HG02973 (cell line): ENCODE measurements around the gene KLHL40.
"Not testable (repeated sequence)": the region's sequence is repeated elsewhere in the genome, so short reads cannot be mapped to it uniquely, and the experiment has no call there.

Experiments used
- ATAC-seq: cut with Tn5 transposase; IDR thresholded peaks from one replicate; pipeline ENCODE4 v1.9.1; 2021; ENCODE audit warnings: moderate library complexity; ENCODE audit not compliant: unreplicated experiment

KLHL40 gene

DNA sequence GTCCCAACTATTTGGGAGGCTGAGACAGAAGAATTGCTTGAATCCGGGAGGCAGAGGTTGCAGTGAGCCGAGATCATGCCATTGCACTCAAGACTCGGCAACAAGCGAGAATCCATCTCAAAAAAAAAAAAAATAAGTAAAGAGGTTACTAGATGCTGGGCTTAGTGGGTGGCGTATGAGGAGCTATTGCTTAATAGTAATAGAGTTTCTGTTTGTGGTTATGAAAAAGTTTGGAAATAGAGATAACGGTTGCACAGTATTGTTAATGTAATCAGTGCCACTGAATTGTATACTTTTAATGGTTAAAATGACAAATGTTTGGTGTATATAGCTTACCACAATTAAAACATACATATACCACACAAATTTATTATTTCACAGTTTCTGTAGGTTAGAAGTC is 32.0 kb downstream of the KLHL40 start:
- ATAC-seq = no peak

DNA sequence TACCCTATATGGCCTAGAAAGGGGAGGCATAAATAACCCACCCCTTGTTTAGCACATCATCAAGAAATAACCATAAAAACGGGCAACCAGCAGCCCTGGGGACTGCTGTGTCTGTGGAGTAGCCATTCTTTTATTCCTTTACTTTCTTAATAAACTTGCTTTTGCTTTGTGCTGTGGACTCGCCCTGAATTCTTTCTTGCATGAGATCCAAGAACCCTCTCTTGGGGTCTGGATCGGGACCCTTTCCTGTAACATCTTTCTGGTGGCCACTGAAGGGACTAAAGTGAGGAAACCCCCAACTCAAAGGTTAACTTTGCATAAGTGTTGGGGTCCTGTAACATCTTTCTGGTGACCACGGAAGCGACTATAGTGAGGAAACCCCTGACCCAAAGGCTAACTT is 33.0 kb downstream of the KLHL40 start:
- ATAC-seq = no peak

DNA sequence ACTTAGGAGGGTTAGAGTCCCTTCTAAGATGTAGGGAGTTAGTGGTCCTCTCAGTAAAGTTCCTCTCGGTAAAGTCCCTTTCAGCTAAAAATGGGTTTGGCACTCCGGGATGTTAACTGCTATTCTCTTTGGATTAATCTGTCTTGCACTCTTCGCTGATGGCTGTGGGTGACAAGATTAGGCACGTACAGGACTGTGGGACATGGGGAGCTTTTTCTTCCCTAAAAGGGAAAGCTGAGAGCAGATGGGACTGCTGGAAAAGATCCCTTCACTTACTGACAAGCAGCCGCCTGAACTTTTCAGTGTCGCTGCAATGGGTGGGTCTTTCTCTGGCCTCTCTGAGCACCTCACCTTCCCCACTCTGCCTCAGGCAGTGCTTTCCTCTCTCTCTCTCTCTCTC is 33.7 kb downstream of the KLHL40 start:
- no peak for ATAC-seq

DNA sequence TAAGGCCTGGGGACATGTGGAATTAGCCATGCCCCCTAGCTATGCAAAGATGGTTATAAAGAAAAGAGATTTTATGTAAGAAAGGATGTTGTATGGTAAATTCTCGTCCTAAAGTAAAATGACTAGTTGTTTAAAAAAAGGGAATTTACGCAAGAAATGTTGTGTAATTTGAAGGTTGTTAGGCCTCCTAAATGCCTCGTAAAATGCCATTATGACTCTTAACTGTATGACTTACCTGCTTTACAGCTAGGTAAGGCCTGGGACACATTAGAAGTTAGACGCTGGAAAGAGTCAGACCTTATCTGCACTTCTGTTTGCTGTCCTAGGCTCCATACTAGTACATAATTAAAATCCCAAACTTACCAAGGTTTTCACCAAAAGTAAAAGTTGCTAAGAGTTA is 34.8 kb downstream of the KLHL40 start:
- no peak for ATAC-seq

DNA sequence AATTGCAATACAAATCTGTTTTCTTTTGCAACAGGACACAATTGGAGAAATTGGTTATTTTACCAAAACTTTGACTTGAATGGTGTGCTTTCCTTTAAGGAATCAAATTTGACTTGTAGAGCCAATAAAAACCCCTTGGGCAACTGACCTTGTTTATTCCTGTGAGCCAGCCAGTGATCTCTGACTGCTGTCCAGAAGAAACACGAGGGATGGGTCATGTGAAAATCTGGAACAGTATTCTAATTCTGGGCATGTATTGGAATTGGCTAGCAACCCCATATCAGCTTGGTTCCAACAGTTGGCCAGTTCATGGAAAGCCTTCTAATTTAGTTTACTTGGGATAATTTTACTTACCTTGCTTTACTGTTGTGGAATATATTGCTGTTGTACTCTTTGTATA is 36.4 kb downstream of the KLHL40 start:
- ATAC-seq = no peak

DNA sequence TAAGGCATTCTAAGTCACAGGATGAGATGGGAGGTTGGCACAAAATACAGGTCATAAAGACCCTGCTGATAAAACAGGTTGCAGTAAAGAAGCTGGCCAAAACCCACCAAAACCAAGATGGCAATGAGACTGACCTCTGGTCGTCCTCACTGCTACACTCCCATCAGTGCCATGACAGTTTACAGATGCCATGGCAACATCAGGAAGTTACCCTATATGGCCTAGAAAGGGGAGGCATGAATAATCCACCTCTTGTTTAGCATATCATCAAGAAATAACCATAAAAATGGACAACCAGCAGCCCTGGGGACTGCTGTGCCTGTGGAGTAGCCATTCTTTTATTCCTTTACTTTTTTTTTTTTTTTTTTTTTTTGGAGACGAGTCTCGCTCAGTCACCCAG is 37.1 kb downstream of the KLHL40 start:
- ATAC-seq = not testable (repeated sequence)

DNA sequence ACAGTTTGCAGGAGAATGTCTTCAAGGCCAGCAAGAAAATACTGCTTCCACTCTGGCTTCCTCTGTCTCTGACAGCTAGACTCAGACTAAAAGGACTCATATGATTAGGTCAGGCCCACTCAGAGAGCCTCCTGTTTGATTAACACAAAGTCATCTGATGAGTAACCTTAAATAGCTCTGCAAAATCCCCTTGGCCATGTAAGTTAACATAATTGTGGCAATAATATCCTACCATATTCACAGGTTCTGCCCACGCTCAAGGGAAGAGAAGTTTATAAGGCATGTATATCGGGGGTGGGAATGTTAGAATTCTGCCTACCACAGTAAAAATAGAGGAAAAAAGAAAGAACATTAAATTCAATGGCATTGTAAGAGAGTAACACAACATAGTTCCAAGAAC is 37.9 kb downstream of the KLHL40 start:
- no peak for ATAC-seq

DNA sequence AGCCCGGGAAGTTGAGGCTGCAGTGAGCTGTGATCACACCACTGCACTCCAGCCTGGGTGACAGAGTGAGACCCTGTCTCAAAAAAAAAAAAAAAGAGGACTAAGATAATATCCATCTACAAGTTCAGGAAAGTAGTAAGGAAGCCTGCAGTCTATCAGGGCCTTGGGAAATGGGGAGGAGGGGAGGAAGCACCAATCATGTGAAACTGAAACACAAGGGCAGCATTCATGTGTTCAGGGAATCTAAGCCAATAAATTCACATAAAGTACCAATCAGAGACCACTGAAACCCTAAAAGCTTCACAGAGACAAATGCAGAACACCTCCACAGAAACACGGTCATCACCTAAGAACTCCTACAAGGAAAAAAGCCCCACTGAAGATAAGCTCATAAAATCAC is 40.1 kb downstream of the KLHL40 start:
- ATAC-seq = no peak

DNA sequence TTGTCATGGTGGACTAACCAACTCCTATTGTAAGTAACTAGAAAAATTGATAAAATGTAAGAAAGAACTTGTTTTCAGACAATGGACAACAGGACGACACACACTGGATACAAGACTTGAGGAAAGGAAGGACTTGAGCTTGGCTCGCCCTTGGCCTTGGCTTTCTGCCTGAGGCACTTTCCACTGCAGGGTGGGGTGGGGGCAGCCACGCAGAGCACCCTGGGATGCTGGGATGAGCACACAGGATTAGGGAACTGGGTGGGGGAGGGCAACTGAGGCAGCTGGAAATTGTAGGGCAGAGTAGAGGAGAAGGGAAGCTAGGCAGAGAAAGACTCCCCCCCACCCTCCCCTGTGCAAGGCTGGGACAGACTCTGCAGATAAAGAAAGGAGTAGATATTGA is 42.7 kb downstream of the KLHL40 start:
- ATAC-seq = no peak

DNA sequence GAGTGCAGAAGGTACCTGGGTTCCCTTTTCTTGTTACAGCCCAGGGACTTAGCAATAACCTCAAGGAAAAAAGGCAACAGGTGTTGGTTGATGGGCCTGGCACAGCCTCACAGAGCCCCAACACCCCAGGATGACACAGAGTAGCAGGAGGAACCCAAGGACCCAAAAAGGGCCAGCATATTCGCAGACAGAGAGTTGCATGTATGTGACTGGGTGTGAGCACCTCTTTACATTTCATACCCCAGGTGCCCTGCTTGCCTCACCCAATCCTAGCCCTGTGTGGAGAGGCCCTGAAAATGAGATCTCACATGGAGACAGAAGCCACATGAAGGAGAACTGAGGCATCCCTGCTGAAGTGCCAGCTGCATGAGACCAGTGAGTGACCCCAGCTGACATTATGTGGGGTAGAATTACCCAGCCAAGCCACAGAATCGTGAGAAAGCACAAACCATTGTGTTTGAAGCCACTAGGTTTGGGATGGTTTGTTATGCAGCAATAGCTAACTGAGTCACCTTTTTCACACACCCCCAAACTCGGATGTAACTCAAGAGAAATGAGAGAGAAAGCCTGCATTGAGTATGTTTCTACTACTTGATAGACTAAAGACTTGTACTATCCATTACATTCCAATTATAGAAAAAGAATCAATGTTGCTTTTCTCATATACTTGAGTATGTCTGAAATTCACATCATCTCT is 43.5 kb downstream of the KLHL40 start:
- ATAC-seq = no peak

DNA sequence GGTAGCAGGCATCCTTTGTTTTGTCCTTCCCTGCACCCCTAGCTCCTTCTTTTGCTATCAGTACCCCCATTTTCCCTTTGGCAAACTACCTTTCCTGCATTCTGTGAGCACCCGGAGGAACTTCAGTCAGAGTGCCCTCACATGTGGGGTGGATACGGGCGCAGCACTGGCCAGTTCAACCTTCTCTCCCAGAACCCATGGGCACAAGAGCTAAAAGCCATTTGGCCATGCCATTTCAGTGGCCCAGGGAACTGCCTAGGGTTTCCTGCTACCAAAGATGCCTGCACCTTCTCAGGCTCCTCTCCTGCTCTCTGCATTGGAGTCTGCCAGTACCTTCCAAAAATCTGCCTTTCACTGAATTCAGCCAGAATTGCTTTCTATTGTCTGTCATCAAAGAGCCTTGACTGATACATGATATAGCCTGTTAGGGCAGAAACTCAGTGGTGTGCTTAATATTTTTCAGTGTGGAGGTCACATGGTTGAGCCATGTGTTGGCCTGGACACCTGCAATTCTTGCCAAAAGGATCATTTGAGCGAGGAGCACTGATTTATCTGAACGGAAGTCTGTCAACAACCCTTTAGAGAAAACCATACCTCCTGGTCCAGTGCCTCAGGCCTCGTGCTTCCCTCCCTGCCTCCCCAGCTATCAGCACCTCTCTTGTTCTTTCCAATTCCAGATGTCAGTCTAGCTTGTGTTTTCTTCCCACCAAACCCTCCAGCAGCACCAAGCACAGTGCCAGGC is 44.2 kb downstream of the KLHL40 start:
- no peak for ATAC-seq

DNA sequence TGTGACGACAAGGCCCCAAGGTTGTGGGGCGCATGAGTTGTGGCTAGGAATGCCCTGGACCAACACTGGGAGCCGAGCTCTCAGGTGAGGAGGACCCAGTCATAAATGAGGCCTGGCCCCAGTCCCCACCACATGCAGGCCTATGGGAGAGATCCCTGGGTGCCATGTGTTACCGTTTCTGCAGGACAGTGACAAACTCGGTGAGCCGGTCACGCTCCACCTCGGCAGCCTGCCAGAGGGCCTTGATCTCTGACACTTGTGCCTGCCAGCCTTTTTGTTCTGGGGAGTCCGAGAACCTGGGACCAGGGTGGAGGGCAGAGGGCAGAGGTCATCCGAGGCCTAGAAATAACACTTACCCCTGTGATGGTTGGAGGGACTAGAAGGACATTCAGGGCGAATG is 45.0 kb downstream of the KLHL40 start:
- ATAC-seq = no peak

DNA sequence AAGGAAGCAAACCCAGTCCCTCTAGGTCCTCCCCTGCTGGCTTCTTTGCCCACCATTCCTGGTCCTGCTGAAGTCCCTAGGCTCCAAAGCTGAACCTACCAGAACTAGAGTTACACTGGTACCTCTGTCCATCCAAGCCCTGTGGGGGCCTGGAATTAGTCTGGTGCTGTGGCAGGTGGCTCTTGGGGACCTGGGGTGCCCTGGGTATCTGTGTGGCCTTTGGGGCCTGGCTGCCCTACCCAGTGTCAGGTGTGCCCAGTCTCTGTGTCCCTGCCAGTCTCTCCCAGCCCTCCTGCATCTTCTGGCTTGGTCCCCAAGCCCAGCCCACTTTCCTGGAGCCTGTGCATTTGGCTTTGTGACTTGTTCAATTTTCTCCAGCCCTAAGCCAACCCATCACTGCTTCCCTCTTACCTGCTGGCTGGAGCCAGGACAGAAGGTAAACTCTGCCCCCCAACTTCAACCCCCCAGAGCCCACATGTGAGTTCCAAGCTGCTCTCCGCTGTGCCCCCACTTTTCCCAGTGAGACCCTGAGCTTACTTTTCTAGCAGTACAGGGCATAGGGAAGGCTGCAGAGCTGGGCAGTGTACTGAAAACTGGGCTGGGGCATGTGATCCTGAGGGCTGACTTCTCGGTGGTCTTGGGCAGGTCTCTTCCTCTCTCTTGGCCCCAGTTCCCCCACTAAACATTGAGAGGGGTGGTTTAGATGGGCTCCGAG is 45.5 kb downstream of the KLHL40 start:
- no peak for ATAC-seq

DNA sequence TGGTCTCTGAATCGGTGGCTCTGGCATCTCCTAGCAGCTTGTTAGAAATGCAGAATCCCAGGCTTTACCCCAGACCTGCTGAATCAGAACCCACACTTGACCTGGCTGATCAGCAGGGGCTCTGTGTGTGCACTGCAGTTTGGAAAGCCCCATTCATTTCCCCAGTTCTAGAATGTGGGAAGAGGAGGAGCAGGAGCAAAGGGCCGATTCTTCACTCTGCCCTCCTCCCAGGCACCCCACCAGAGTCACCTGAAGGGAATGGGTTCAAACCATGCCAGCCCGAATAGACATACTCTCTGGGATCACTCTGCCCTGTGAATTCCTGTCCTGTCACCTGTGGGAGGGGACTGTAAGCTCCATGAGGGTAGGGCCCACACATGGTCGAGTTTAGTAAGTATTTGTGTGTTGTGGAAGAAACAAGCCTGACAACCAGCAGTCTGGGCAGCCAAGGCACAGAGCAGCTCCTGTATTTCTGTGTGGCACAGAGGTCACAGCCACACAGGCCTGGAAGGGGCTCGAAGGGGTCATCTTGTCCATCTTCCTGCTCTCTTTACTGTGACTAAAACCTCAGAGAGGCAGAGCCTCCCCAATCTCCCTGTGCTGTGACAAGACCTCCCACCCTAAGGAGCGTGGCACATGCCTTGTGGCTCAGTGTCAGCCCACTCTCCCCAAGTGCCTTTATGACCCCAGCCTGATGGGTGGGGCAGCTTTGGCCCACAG is 46.3 kb downstream of the KLHL40 start:
- ATAC-seq = no peak

DNA sequence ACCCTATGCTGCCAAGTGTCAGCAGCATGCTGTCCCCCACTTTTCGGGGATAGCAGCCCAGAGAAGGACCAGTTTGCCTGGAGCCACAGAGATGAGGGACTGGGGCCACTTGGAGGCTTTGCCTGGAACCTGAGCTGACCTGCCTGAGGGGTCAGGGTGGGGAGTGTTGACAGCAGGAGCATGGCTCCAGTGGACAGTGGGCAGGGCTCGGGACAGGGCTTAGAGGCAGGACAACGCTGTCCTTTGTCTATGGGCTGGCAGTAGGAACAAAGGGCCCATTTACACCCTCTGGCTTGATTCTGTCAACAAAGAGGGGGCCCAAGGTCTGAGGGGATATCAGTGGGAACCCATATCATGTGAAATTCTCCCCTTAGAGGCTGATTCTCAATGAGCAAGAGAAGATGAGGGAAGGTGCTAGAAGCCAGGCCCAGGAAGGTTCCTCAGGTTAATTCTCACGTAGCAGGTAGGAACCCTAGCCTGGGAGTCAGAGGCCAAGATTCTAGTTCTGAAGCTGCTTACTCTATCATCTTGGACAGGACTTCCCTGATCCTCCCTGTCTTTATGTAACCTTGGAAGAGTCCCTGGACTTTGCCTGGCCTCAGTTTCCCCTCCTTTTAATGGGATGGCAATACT is 47.0 kb downstream of the KLHL40 start:
- ATAC-seq = no peak

DNA sequence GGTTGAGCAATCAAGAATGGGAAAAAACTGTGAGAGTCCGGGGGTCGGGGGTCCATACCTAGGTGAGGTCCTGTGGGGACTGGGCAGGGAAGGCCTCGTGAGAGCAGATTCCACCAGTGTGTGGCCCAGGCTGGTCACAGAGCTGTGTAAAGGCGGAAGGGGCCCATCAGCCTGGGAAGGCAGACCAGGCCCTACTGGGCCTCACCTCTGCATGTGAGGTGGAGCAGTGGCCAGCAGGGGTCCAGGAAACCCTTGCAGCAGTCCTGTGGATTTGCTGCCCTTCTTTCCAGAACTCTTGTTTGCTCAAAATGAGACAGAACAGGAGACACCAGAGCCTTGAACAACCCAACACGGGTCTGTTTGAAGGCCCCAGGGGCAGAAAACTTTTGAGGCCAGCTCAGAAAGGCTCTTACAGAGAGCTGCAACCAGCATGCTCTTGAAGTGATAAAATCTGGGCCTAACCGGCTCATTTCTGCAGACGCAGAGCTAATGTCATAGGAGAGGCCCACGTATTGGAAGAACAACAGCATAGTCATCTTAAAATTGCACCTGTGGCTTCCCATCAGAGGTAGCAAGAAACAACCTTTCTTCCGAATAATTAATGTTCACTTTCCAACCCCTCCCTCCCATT is 47.6 kb downstream of the KLHL40 start:
- ATAC-seq = no peak

DNA sequence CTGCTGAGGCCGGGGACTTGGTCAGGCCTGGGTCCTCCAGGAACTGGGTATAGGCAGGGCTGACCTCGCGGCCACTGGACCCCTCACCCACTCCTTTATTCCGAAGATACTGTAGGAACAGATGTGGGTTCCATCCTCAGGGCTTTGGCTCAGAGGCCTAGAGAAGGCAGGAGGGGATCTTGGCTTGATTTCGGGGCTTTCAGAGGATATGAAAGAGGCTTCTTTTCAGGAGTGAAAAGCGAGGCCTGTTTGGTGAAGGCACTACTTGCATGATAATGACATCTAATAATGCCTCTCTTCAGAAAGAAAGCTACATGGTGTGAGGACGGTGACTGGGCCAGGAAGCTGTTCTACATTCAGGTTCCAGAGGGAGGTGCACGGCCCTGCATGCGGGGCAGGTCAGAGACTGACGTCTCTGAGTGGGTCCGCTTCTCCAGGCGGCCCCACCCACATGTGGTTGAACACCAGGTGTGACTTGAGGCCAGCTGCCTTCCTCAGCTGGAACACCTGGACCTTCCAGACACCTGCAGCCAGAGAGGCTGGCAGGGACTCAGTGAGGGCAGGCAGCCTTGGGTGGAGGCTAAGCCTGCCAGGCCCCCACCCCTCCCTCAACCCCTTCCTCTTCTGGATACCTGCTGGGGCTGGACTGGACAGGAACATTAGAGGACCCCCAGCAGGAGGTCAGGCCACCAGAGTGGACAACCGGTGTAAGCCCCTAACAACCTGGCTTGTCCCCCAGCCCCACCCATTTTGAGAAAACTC is 48.3 kb downstream of the KLHL40 start:
- no peak for ATAC-seq

DNA sequence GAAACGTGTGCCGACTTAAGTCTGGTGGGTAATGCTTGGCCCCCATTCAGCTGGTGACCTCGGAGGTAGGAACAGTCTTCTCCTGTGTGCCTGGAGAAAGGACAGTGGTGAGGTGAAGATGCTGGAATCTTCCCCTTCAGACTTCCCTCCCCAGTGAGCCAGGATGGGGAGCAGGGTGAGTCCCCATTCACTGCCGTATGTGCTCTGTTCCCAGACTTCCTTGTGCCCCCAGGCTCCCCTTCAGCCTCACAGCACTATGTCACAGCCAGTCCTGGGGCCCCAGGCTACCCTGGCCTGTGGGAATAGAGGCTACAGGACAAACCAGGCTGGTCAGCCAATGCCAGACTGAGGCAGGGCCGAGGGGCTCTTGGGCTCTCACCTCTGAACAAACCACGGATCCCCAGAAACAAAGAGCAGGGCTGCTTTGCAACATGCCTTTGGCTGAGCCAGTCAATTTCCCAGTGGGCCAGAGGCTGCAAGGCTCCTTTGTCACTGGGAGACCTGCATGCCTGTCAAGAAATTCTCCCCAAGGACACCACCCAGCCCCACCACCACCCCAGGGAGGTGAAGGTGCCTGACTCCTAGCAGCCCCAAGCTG is 49.0 kb downstream of the KLHL40 start:
- ATAC-seq = no peak

DNA sequence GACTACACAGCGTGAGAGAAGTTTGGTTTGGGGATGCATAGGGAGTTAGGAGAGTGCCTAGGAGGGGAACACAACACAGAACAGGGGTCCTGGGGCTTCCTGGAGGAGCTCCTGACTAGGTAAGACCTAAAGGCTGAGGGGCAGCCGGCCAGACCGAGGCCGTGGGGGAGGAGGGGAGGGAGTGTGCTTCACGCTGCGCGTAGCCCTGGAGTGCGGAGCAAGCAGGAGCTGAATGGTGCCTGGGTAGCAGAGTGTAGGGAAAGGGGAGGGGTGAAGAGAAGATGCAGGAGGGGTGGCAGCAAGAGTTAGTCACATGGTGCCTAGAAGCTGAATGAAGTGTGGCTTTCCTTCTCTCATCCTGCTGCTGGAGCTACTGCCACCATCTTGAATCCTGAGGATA is 49.7 kb downstream of the KLHL40 start:
- no peak for ATAC-seq
